GM23338 (cell line): ENCODE results near the gene CYP3A4. TPM values are rescaled to one million over a fixed set of nuclear protein-coding genes. Genes with fewer than 3 reads are reported as not detected.

Experiments used
- ATAC-seq: fragments of 200-7000 bp; cut with Tn5 transposase; 3 replicates; pipeline ENCODE4 v1.9.1; 2020
- DNase-seq: peaks from one replicate; pipeline ENCODE4 v3.0.0-alpha.2; 2015; ENCODE audit warnings: low spot score
- H2AFZ ChIP-seq: fragments of 200-600 bp; sonication (generic); 2 replicates; pipeline ENCODE4 v1.8.0; 2016; ENCODE audit warnings: antibody characterized with exemption, mild to moderate bottlenecking, moderate library complexity
- H3F3A ChIP-seq: fragments of 200-600 bp; sonication (generic); replicated peaks from 2 replicates; pipeline ENCODE4 v1.8.0; 2017; ENCODE audit warnings: antibody characterized with exemption, mixed run types, low read depth
- H3K27ac ChIP-seq: fragments of 200-600 bp; sonication (generic); 2 replicates; pipeline ENCODE4 v1.6.1; 2016; ENCODE audit warnings: low read depth
- H3K27me3 ChIP-seq: fragments of 200-600 bp; sonication (generic); 2 replicates; pipeline ENCODE4 v1.8.0; 2016; ENCODE audit warnings: mild to moderate bottlenecking, mixed run types, moderate library complexity; ENCODE audit not compliant: insufficient read depth
- H3K36me3 ChIP-seq: fragments of 200-600 bp; sonication (generic); 2 replicates; pipeline ENCODE4 v1.8.0; 2016; ENCODE audit warnings: mild to moderate bottlenecking; ENCODE audit not compliant: insufficient read depth
- H3K4me1 ChIP-seq: fragments of 200-600 bp; sonication (generic); 2 replicates; pipeline ENCODE4 v1.8.0; 2016; ENCODE audit warnings: mild to moderate bottlenecking, moderate library complexity; ENCODE audit not compliant: insufficient read depth
- H3K4me2 ChIP-seq: fragments of 200-600 bp; sonication (generic); 2 replicates; pipeline ENCODE4 v1.7.1; 2017; ENCODE audit warnings: mixed run types
- H3K4me3 ChIP-seq: fragments of 200-600 bp; sonication (generic); 2 replicates; pipeline ENCODE4 v1.6.1; 2016; ENCODE audit warnings: mixed run types
- H3K79me2 ChIP-seq: fragments of 200-600 bp; sonication (generic); replicated peaks from 2 replicates; pipeline ENCODE4 v1.8.0; 2017; ENCODE audit warnings: mild to moderate bottlenecking; ENCODE audit not compliant: insufficient read depth
- H3K9me2 ChIP-seq: fragments of 200-600 bp; sonication (generic); 2 replicates; pipeline ENCODE4 v1.8.0; 2017; ENCODE audit not compliant: insufficient read depth
- H4K20me1 ChIP-seq: fragments of 200-600 bp; sonication (generic); replicated peaks from 2 replicates; pipeline ENCODE4 v1.8.0; 2017; ENCODE audit warnings: mild to moderate bottlenecking; ENCODE audit not compliant: insufficient read depth
- H3K27ac Mint-ChIP-seq: 2 replicates; pipeline ENCODE4 v1.8.0; 2020; ENCODE audit warnings: inconsistent platforms, mild to moderate bottlenecking, moderate library complexity, mixed read lengths
- H3K27me3 Mint-ChIP-seq: 3 replicates; pipeline ENCODE4 v1.8.0; 2022; ENCODE audit warnings: low read depth, mild to moderate bottlenecking, moderate library complexity, mixed read lengths, inconsistent platforms; ENCODE audit not compliant: insufficient read depth, poor library complexity
- H3K36me3 Mint-ChIP-seq: 3 replicates; pipeline ENCODE4 v1.8.0; 2021; ENCODE audit warnings: low read depth, mild to moderate bottlenecking, inconsistent platforms, moderate library complexity, mixed read lengths
- H3K4me1 Mint-ChIP-seq: 3 replicates; pipeline ENCODE4 v1.8.0; 2020; ENCODE audit warnings: mild to moderate bottlenecking, inconsistent platforms, mixed read lengths
- H3K4me3 Mint-ChIP-seq: 3 replicates; pipeline ENCODE4 v1.8.0; 2021; ENCODE audit warnings: moderate library complexity, mild to moderate bottlenecking, inconsistent platforms, mixed read lengths
- H3K9me3 Mint-ChIP-seq: 3 replicates; pipeline ENCODE4 v1.8.0; 2020; ENCODE audit warnings: moderate library complexity, mild to moderate bottlenecking, inconsistent platforms, mixed read lengths
- CREB1 ChIP-seq: fragments of 250-450 bp; sonication (Bioruptor Pico); IDR thresholded peaks from 2 replicates; pipeline ENCODE4 v1.5.0; 2020; ENCODE audit warnings: low read depth, mild to moderate bottlenecking, moderate library complexity
- CTCF ChIP-seq, 2 experiments: fragments of 200-600 bp in 1 of 2; sonication (generic) in 1 of 2; conservative IDR thresholded peaks; 2 replicates each; pipeline versions ENCODE4 v1.5.1 to v1.6.1; 2016 to 2017; ENCODE audit warnings: antibody characterized with exemption in 2 of 2, low read depth in 2 of 2, mild to moderate bottlenecking in 2 of 2, moderate library complexity in 1 of 2
- EZH2 ChIP-seq: fragments of 200-600 bp; sonication (generic); IDR thresholded peaks from one replicate; pipeline ENCODE4 v1.8.0; 2017; ENCODE audit warnings: antibody characterized with exemption, mild to moderate bottlenecking, low read depth; ENCODE audit not compliant: unreplicated experiment
- EZH2phosphoT487 ChIP-seq: fragments of 200-600 bp; sonication (generic); IDR thresholded peaks from one replicate; pipeline ENCODE4 v1.8.1; 2018; ENCODE audit warnings: antibody characterized with exemption; ENCODE audit not compliant: unreplicated experiment
- JUNB ChIP-seq: IDR thresholded peaks from one replicate; pipeline ENCODE4 v1.6.1; 2016; ENCODE audit warnings: antibody characterized with exemption; ENCODE audit not compliant: unreplicated experiment
- NANOG ChIP-seq: IDR thresholded peaks from 2 replicates; pipeline ENCODE4 v1.6.1; 2016; ENCODE audit warnings: antibody characterized with exemption, borderline replicate concordance
- POLR2AphosphoS5 ChIP-seq: IDR thresholded peaks from 2 replicates; pipeline ENCODE4 v1.6.1; 2016; ENCODE audit warnings: antibody characterized with exemption, low read depth
- STAT1 ChIP-seq: IDR thresholded peaks from one replicate; pipeline ENCODE4 v1.6.1; 2016; ENCODE audit warnings: antibody characterized with exemption; ENCODE audit not compliant: unreplicated experiment
- ZNF114 ChIP-seq: fragments of 250-450 bp; sonication (Bioruptor Pico); IDR thresholded peaks from 2 replicates; pipeline ENCODE4 v1.5.0; 2020; ENCODE audit warnings: mild to moderate bottlenecking, moderate library complexity
- ZNF331 ChIP-seq: fragments of 250-450 bp; sonication (Bioruptor Pico); IDR thresholded peaks from 2 replicates; pipeline ENCODE4 v1.5.0; 2020; ENCODE audit warnings: low read depth, mild to moderate bottlenecking, moderate library complexity
- polyA plus RNA-seq: library from polyadenylated mRNA; unstranded; fragments of >200 nt; fragmentation: Nextera tagmentation; extraction: Ambion mirVana; gene quantifications from 2 replicates; pipeline ENCODE4 v1.2.1, GENCODE V29; 2016
- total RNA-seq: library from RNA; depleted of rRNA; stranded (reverse); fragments of >200 nt; shearing (Covaris generic); gene quantifications from 2 replicates; pipeline ENCODE4 v1.2.3, GENCODE V29; 2014
- TF ChIP-seq, protein P1 (sequence below): fragments of 250-450 bp; sonication (Bioruptor Pico); IDR thresholded peaks from 2 replicates; pipeline ENCODE4 v1.5.0; 2020; ENCODE audit warnings: mild to moderate bottlenecking, moderate library complexity
- TF ChIP-seq, protein P2 (sequence below): IDR thresholded peaks from one replicate; pipeline ENCODE4 v1.6.1; 2018; ENCODE audit warnings: antibody characterized with exemption; ENCODE audit not compliant: unreplicated experiment
- TF ChIP-seq, protein P3 (sequence below): IDR thresholded peaks from 2 replicates; pipeline ENCODE4 v1.6.1; 2016; ENCODE audit warnings: antibody characterized with exemption

Gene CYP3A4
- total and polyA plus RNA-seq, 2 experiments from 2014 or later: not detected

- H3K27ac Mint-ChIP-seq: no peak overlapping the region
- H3K9me3 Mint-ChIP-seq: no peaks in the 10 kb centered on the region
- no peak for ATAC-seq
Measured at GRCh38 chr7:99752356-99752755, 31.6 kb downstream of the CYP3A4 start.

More at GRCh38 chr7:99752356-99752755, 31.6 kb downstream of the CYP3A4 start:
- no peak for DNase-seq
- Histone ChIP-seq H3K36me3 (no peaks in the 10 kb centered on the region), H3K4me2 (no peak overlapping the region), H3K27ac (no peak overlapping the region), H3K4me3 (no peak overlapping the region), H3F3A (no peaks in the 10 kb centered on the region), H2AFZ (0 out of 2 replicates have a peak overlapping the region, but pooled peaks have one; percentile 38), H3K4me1 (no peaks in the 10 kb centered on the region), H3K79me2 (no peaks in the 10 kb centered on the region), H3K9me2 (no peaks in the 10 kb centered on the region; the same call in 1 of the 2 replicates), H4K20me1 (no peaks in the 10 kb centered on the region), H3K27me3 (no peaks in the 10 kb centered on the region)
- H3K4me1 Mint-ChIP-seq: peaks cover 4% of the 10 kb centered on the region; the same call in 2 of the 3 replicates
- H3K36me3 Mint-ChIP-seq: no peaks in the 10 kb centered on the region
- H3K4me3 Mint-ChIP-seq: no peak overlapping the region
- H3K27me3 Mint-ChIP-seq: peaks cover 5% of the 10 kb centered on the region
- no peak for TF ChIP-seq STAT1
- no peak for TF ChIP-seq JUNB
- TF ChIP-seq CREB1 (CRISPR knock-in tag): no peak
- TF ChIP-seq, protein P1, sequence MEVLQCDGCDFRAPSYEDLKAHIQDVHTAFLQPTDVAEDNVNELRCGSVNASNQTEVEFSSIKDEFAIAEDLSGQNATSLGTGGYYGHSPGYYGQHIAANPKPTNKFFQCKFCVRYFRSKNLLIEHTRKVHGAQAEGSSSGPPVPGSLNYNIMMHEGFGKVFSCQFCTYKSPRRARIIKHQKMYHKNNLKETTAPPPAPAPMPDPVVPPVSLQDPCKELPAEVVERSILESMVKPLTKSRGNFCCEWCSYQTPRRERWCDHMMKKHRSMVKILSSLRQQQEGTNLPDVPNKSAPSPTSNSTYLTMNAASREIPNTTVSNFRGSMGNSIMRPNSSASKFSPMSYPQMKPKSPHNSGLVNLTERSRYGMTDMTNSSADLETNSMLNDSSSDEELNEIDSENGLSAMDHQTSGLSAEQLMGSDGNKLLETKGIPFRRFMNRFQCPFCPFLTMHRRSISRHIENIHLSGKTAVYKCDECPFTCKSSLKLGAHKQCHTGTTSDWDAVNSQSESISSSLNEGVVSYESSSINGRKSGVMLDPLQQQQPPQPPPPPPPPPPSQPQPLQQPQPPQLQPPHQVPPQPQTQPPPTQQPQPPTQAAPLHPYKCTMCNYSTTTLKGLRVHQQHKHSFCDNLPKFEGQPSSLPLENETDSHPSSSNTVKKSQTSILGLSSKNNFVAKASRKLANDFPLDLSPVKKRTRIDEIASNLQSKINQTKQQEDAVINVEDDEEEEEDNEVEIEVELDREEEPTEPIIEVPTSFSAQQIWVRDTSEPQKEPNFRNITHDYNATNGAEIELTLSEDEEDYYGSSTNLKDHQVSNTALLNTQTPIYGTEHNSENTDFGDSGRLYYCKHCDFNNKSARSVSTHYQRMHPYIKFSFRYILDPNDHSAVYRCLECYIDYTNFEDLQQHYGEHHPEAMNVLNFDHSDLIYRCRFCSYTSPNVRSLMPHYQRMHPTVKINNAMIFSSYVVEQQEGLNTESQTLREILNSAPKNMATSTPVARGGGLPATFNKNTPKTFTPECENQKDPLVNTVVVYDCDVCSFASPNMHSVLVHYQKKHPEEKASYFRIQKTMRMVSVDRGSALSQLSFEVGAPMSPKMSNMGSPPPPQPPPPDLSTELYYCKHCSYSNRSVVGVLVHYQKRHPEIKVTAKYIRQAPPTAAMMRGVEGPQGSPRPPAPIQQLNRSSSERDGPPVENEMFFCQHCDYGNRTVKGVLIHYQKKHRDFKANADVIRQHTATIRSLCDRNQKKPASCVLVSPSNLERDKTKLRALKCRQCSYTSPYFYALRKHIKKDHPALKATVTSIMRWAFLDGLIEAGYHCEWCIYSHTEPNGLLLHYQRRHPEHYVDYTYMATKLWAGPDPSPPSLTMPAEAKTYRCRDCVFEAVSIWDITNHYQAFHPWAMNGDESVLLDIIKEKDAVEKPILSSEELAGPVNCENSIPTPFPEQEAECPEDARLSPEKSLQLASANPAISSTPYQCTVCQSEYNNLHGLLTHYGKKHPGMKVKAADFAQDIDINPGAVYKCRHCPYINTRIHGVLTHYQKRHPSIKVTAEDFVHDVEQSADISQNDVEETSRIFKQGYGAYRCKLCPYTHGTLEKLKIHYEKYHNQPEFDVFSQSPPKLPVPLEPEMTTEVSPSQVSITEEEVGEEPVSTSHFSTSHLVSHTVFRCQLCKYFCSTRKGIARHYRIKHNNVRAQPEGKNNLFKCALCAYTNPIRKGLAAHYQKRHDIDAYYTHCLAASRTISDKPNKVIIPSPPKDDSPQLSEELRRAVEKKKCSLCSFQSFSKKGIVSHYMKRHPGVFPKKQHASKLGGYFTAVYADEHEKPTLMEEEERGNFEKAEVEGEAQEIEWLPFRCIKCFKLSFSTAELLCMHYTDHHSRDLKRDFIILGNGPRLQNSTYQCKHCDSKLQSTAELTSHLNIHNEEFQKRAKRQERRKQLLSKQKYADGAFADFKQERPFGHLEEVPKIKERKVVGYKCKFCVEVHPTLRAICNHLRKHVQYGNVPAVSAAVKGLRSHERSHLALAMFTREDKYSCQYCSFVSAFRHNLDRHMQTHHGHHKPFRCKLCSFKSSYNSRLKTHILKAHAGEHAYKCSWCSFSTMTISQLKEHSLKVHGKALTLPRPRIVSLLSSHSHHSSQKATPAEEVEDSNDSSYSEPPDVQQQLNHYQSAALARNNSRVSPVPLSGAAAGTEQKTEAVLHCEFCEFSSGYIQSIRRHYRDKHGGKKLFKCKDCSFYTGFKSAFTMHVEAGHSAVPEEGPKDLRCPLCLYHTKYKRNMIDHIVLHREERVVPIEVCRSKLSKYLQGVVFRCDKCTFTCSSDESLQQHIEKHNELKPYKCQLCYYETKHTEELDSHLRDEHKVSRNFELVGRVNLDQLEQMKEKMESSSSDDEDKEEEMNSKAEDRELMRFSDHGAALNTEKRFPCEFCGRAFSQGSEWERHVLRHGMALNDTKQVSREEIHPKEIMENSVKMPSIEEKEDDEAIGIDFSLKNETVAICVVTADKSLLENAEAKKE: no peak
- no peak for TF ChIP-seq EZH2
- TF ChIP-seq, protein P2, sequence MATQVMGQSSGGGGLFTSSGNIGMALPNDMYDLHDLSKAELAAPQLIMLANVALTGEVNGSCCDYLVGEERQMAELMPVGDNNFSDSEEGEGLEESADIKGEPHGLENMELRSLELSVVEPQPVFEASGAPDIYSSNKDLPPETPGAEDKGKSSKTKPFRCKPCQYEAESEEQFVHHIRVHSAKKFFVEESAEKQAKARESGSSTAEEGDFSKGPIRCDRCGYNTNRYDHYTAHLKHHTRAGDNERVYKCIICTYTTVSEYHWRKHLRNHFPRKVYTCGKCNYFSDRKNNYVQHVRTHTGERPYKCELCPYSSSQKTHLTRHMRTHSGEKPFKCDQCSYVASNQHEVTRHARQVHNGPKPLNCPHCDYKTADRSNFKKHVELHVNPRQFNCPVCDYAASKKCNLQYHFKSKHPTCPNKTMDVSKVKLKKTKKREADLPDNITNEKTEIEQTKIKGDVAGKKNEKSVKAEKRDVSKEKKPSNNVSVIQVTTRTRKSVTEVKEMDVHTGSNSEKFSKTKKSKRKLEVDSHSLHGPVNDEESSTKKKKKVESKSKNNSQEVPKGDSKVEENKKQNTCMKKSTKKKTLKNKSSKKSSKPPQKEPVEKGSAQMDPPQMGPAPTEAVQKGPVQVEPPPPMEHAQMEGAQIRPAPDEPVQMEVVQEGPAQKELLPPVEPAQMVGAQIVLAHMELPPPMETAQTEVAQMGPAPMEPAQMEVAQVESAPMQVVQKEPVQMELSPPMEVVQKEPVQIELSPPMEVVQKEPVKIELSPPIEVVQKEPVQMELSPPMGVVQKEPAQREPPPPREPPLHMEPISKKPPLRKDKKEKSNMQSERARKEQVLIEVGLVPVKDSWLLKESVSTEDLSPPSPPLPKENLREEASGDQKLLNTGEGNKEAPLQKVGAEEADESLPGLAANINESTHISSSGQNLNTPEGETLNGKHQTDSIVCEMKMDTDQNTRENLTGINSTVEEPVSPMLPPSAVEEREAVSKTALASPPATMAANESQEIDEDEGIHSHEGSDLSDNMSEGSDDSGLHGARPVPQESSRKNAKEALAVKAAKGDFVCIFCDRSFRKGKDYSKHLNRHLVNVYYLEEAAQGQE: no peak
- TF ChIP-seq NANOG: no peak
- no peak for TF ChIP-seq ZNF114 (CRISPR knock-in tag)
- TF ChIP-seq EZH2phosphoT487: no peak
- TF ChIP-seq, protein P3, sequence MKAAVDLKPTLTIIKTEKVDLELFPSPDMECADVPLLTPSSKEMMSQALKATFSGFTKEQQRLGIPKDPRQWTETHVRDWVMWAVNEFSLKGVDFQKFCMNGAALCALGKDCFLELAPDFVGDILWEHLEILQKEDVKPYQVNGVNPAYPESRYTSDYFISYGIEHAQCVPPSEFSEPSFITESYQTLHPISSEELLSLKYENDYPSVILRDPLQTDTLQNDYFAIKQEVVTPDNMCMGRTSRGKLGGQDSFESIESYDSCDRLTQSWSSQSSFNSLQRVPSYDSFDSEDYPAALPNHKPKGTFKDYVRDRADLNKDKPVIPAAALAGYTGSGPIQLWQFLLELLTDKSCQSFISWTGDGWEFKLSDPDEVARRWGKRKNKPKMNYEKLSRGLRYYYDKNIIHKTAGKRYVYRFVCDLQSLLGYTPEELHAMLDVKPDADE: no peak
- no peak for TF ChIP-seq ZNF331 (CRISPR knock-in tag)
- TF ChIP-seq POLR2AphosphoS5: no peak
- no peak for TF ChIP-seq CTCF (conservative IDR thresholded peaks at IDR 0.05; ENCODE audit: low read depth in 2 of 2)
